Retinal pigment epithelial cell (primary cell): ENCODE measurements around the gene MELTF.

ENCODE experiments used
- DNase-seq: peaks from one replicate; pipeline ENCODE4 v3.0.0-alpha.2; 2010; ENCODE audit warnings: low read depth
- H3K4me3 ChIP-seq: 2 replicates; pipeline ENCODE4 v1.5.1; 2011; ENCODE audit warnings: mild to moderate bottlenecking, low read length, control low read depth, moderate library complexity
- CTCF ChIP-seq: conservative IDR thresholded peaks from 2 replicates; pipeline ENCODE4 v1.5.1; 2011; ENCODE audit warnings: low read depth, low read length, control low read depth, inconsistent platforms

The MELTF gene

GRCh38 chr3:197008436-197009209 lies 21.0 kb downstream of the MELTF start:
- no peak for DNase-seq
- TF ChIP-seq CTCF, result no peak
- H3K4me3 ChIP-seq, result no peak overlapping the region

- no peak overlapping the region for H3K4me3 ChIP-seq
- DNase-seq, result no peak
- no peak for TF ChIP-seq CTCF
These were observed 21.7 kb downstream of the MELTF start for GRCh38 chr3:197007953-197008352.

- no peak for DNase-seq
- no peak for TF ChIP-seq CTCF
- no peak overlapping the region for H3K4me3 ChIP-seq
These were observed 22.2 kb downstream of the MELTF start for GRCh38 chr3:197007296-197007940.

- DNase-seq, result no peak
- TF ChIP-seq CTCF, result no peak
- H3K4me3 ChIP-seq, result no peak overlapping the region
These were observed 22.8 kb downstream of the MELTF start for GRCh38 chr3:197006860-197007259.

GRCh38 chr3:197006446-197006845 lies 23.2 kb downstream of the MELTF start:
- no peak for DNase-seq
- no peak for TF ChIP-seq CTCF
- H3K4me3 ChIP-seq, result no peak overlapping the region

GRCh38 chr3:197003461-197004385 lies 25.9 kb downstream of the MELTF start:
- no peak for TF ChIP-seq CTCF
- peak overlapping the region; percentile 46 for H3K4me3 ChIP-seq
- no peak for DNase-seq
